GM23248 (cell line): ENCODE measurements around the gene CCR8. TPM values are rescaled to one million over a fixed set of nuclear protein-coding genes. Genes with fewer than 3 reads are reported as not detected.

ENCODE experiments used
- DNase-seq: peaks from one replicate; pipeline ENCODE4 v3.0.0-alpha.2; 2015
- H2AFZ ChIP-seq: fragments of 200-600 bp; sonication (generic); 2 replicates; pipeline ENCODE4 v1.6.1; 2016; ENCODE audit warnings: antibody characterized with exemption
- H3F3A ChIP-seq: fragments of 200-600 bp; sonication (generic); 2 replicates; pipeline ENCODE4 v1.6.1; 2016; ENCODE audit warnings: mild to moderate bottlenecking, antibody characterized with exemption, mixed run types; ENCODE audit not compliant: insufficient read depth
- H3K27ac ChIP-seq: fragments of 200-600 bp; sonication (generic); 2 replicates; pipeline ENCODE4 v1.5.1; 2016; ENCODE audit warnings: mild to moderate bottlenecking
- H3K27me3 ChIP-seq: fragments of 200-600 bp; sonication (generic); replicated peaks from 2 replicates; pipeline ENCODE4 v1.6.1; 2016; ENCODE audit warnings: mild to moderate bottlenecking; ENCODE audit not compliant: insufficient read depth
- H3K36me3 ChIP-seq: fragments of 200-600 bp; sonication (generic); 2 replicates; pipeline ENCODE4 v1.6.1; 2016; ENCODE audit warnings: low read depth, mild to moderate bottlenecking
- H3K4me1 ChIP-seq: fragments of 200-600 bp; sonication (generic); 2 replicates; pipeline ENCODE4 v1.6.1; 2016; ENCODE audit warnings: mild to moderate bottlenecking; ENCODE audit not compliant: insufficient read depth
- H3K4me2 ChIP-seq: fragments of 200-600 bp; sonication (generic); one replicate; pipeline ENCODE4 v1.6.1; 2016; ENCODE audit warnings: mild to moderate bottlenecking; ENCODE audit not compliant: unreplicated experiment
- H3K4me3 ChIP-seq: fragments of 200-600 bp; sonication (generic); 2 replicates; pipeline ENCODE4 v1.5.1; 2016; ENCODE audit warnings: mild to moderate bottlenecking
- H3K79me2 ChIP-seq: fragments of 200-600 bp; sonication (generic); 2 replicates; pipeline ENCODE4 v1.6.1; 2016; ENCODE audit warnings: mild to moderate bottlenecking; ENCODE audit not compliant: insufficient read depth
- H3K9ac ChIP-seq: fragments of 200-600 bp; sonication (generic); 2 replicates; pipeline ENCODE4 v1.6.1; 2016; ENCODE audit warnings: mild to moderate bottlenecking
- H3K9me2 ChIP-seq: fragments of 200-600 bp; sonication (generic); 2 replicates; pipeline ENCODE4 v1.6.1; 2016; ENCODE audit warnings: mixed run types, mild to moderate bottlenecking, moderate library complexity; ENCODE audit not compliant: insufficient read depth
- H3K9me3 ChIP-seq: fragments of 200-600 bp; sonication (generic); one replicate; pipeline ENCODE4 v1.6.1; 2017; ENCODE audit warnings: low read depth
- H4K20me1 ChIP-seq: fragments of 200-600 bp; sonication (generic); 2 replicates; pipeline ENCODE4 v1.6.0; 2016; ENCODE audit not compliant: insufficient read depth
- EZH2 ChIP-seq: fragments of 200-600 bp; sonication (generic); IDR thresholded peaks from 2 replicates; pipeline ENCODE4 v1.6.1; 2018; ENCODE audit warnings: antibody characterized with exemption, mild to moderate bottlenecking; ENCODE audit not compliant: insufficient read depth, poor library complexity, severe bottlenecking
- EZH2phosphoT487 ChIP-seq: fragments of 200-600 bp; sonication (generic); IDR thresholded peaks from 2 replicates; pipeline ENCODE4 v1.6.1; 2018; ENCODE audit warnings: antibody characterized with exemption, moderate library complexity, mild to moderate bottlenecking, low read depth; ENCODE audit not compliant: insufficient read depth
- WGBS, 2 experiments: methylation state at CpG; one replicate each; pipeline ENCODE4 v1.1.6; 2015 to 2017; ENCODE audit warnings: low lambda C conversion rate in 2 of 2, low coverage in 1 of 2; ENCODE audit errors: missing lambda C conversion rate in 2 of 2; 5-methylcytosine and 5-hydroxymethylcytosine counted together
- in situ Hi-C: fragments of 300-500 bp; cut with MboI; formaldehyde crosslinking; loops from 2 replicates; pipeline ENCODE4 v1.15.0; 2020
- polyA plus RNA-seq: library from polyadenylated mRNA; unstranded; fragments of >200 nt; fragmentation: Nextera tagmentation; extraction: Ambion mirVana; gene quantifications from 2 replicates; pipeline ENCODE4 v1.2.1, GENCODE V29; 2016
- total RNA-seq: library from RNA; depleted of rRNA; stranded (reverse); fragments of >200 nt; shearing (Covaris generic); gene quantifications from 2 replicates; pipeline ENCODE4 v1.2.3, GENCODE V29; 2014; rRNA removed

Gene CCR8
- not detected in 2 replicates for total RNA-seq
- not detected in 2 replicates for polyA plus RNA-seq

GRCh38 chr3:39329493-39329892 is at the start of gene CCR8:
Gene CCR8 (plus strand): TSS chr3:39329709. CDS start chr3:39332332, 2,623 bp downstream.
- Histone ChIP-seq H3K27me3 (0 out of 2 replicates have a peak, but pooled peaks cover 4% of the 10 kb centered on the region), H3K9me3 (no peaks in the 10 kb centered on the region), H4K20me1 (no peaks in the 10 kb centered on the region), H3K9me2 (no peaks in the 10 kb centered on the region), H3F3A (no peaks in the 10 kb centered on the region), H2AFZ (no peak within 1 kb of the TSS), H3K4me1 (no peaks in the 10 kb centered on the region), H3K36me3 (no peaks in the 10 kb centered on the region), H3K4me3 (no peak within 1 kb of the TSS), H3K79me2 (no peaks in the 10 kb centered on the region), H3K9ac (no peak within 1 kb of the TSS), H3K27ac (no peak within 1 kb of the TSS), H3K4me2 (no peak within 1 kb of the TSS)
- no peak for TF ChIP-seq EZH2
- no peak for TF ChIP-seq EZH2phosphoT487
- DNase-seq = no peak
- in situ Hi-C loops = no loop called here
- WGBS, 2 experiments = 0% methylated on average over 1 of the region's 1 CpG

GRCh38 chr3:39279745-39280517 is 49.6 kb upstream of the CCR8 start, which contains the start of gene CX3CR1:
Gene CX3CR1 (minus strand): TSS chr3:39280036. CDS start chr3:39266509, 13,527 bp downstream.
- Histone ChIP-seq H3K9me2 (no peaks in the 10 kb centered on the region), H3K4me2 (no peak within 1 kb of the TSS), H3K27ac (no peak within 1 kb of the TSS), H3K27me3 (peaks cover 20% of the 10 kb centered on the region), H3K36me3 (no peaks in the 10 kb centered on the region), H3K79me2 (no peaks in the 10 kb centered on the region), H2AFZ (no peak within 1 kb of the TSS), H3K9me3 (no peaks in the 10 kb centered on the region), H4K20me1 (no peaks in the 10 kb centered on the region), H3K9ac (no peak within 1 kb of the TSS), H3F3A (no peaks in the 10 kb centered on the region), H3K4me3 (no peak within 1 kb of the TSS), H3K4me1 (no peaks in the 10 kb centered on the region)
- in situ Hi-C loops = loop anchor here (5.0 to 10.0 kb wide), 3 partner anchors 68 to 185 kb away; no protein-coding TSS in a partner anchor
- DNase-seq = no peak
- WGBS, 2 experiments = 46 to 53% methylated on average over 5 of the region's 5 CpGs
- TF ChIP-seq EZH2phosphoT487 (no peak), EZH2 (no peak)

GRCh38 chr3:39280571-39280970 is 48.9 kb upstream of the CCR8 start:
- no peaks in the 10 kb centered on the region for H3K36me3 ChIP-seq
- in situ Hi-C loops = loop anchor here (5.0 to 10.0 kb wide), 2 partner anchors 68 to 186 kb away; no protein-coding TSS in a partner anchor
- H4K20me1 ChIP-seq = no peaks in the 10 kb centered on the region
- 77 to 85% methylated on average over 5 of the region's 5 CpGs for WGBS, 2 experiments
- H3K9me2 ChIP-seq = no peaks in the 10 kb centered on the region
- no peak overlapping the region for H3K9ac ChIP-seq
- H2AFZ ChIP-seq = no peak overlapping the region
- no peaks in the 10 kb centered on the region for H3K79me2 ChIP-seq
- H3K4me3 ChIP-seq = no peak overlapping the region
- no peak overlapping the region for H3K27ac ChIP-seq
- H3K27me3 ChIP-seq = peaks cover 15% of the 10 kb centered on the region
- H3K4me2 ChIP-seq = no peak overlapping the region
- no peaks in the 10 kb centered on the region for H3F3A ChIP-seq
- no peaks in the 10 kb centered on the region for H3K9me3 ChIP-seq
- TF ChIP-seq EZH2phosphoT487 = no peak
- no peak for TF ChIP-seq EZH2
- no peak for DNase-seq
- H3K4me1 ChIP-seq = no peaks in the 10 kb centered on the region

GRCh38 chr3:39281533-39281932 is 48.0 kb upstream of the CCR8 start:
- Histone ChIP-seq H3K9me3 (no peaks in the 10 kb centered on the region), H3F3A (no peaks in the 10 kb centered on the region), H3K9ac (no peak overlapping the region), H4K20me1 (no peaks in the 10 kb centered on the region), H3K9me2 (no peaks in the 10 kb centered on the region), H3K79me2 (no peaks in the 10 kb centered on the region), H3K27me3 (peaks cover 5% of the 10 kb centered on the region), H3K4me1 (no peaks in the 10 kb centered on the region), H3K27ac (no peak overlapping the region), H3K36me3 (no peaks in the 10 kb centered on the region), H3K4me2 (no peak overlapping the region), H2AFZ (no peak overlapping the region), H3K4me3 (no peak overlapping the region)
- DNase-seq = no peak
- TF ChIP-seq EZH2 (no peak), EZH2phosphoT487 (no peak)
- in situ Hi-C loops = loop anchor here (5.0 to 10.0 kb wide), 2 partner anchors 69 to 187 kb away; no protein-coding TSS in a partner anchor
- 66 to 77% methylated on average over 9 of the region's 9 CpGs for WGBS, 2 experiments
